Measurements from ENCODE around the gene GRIK1. TPM values are rescaled to one million over a fixed set of nuclear protein-coding genes. Genes with fewer than 3 reads are reported as not detected.

The GRIK1 gene
- total RNA-seq, 4 donors from 2014 or later = 0.44 to 4.1 (median 2.6) TPM

GRCh38 chr21:29928537-29928936, 11.3 kb downstream of the GRIK1 start:
- TF ChIP-seq CTCF (IDR thresholded peaks at IDR 0.05) (no peak), POLR2A (IDR thresholded peaks at IDR 0.05) (no peak), EP300 (IDR thresholded peaks at IDR 0.05) (no peak)
- WGBS, 2 donors = 70% methylated on average over 4 of the region's 4 CpGs
- Histone ChIP-seq H3K27ac (no peak overlapping the region), H3K27me3 (no peaks in the 10 kb centered on the region), H3K4me3 (no peak overlapping the region), H3K9me3 (no peaks in the 10 kb centered on the region), H3K36me3 (no peaks in the 10 kb centered on the region), H3K4me1 (no peaks in the 10 kb centered on the region)
- no peak for DNase-seq (ENCODE audit: low spot score in 2 of 2)

- H3K27me3 ChIP-seq = no peaks in the 10 kb centered on the region
- peaks cover 0 to 3% (median 0%) of the 10 kb centered on the region in 4 donors for H3K9me3 ChIP-seq
- no peak for TF ChIP-seq EP300 (IDR thresholded peaks at IDR 0.05)
- no peak for TF ChIP-seq CTCF (IDR thresholded peaks at IDR 0.05)
- TF ChIP-seq POLR2A (IDR thresholded peaks at IDR 0.05) = no peak
- H3K27ac ChIP-seq = no peak overlapping the region
- no peaks in the 10 kb centered on the region for H3K4me1 ChIP-seq
- DNase-seq (ENCODE audit: low spot score in 2 of 2) = no peak
- H3K4me3 ChIP-seq = no peak overlapping the region
- 82 to 88% methylated on average over 1 of the region's 1 CpG for WGBS, 2 donors
- no peaks in the 10 kb centered on the region for H3K36me3 ChIP-seq
These were observed 18.9 kb downstream of the GRIK1 start for GRCh38 chr21:29920938-29921337.

- Histone ChIP-seq H3K4me3 (no peak overlapping the region), H3K27me3 (no peaks in the 10 kb centered on the region), H3K36me3 (no peaks in the 10 kb centered on the region), H3K27ac (no peak overlapping the region), H3K9me3 (no peaks in the 10 kb centered on the region), H3K4me1 (no peaks in the 10 kb centered on the region)
- DNase-seq (ENCODE audit: low spot score in 2 of 2) = no peak
- WGBS, 2 donors = 89 to 91% methylated on average over 2 of the region's 2 CpGs
- TF ChIP-seq EP300 (IDR thresholded peaks at IDR 0.05) (no peak), POLR2A (IDR thresholded peaks at IDR 0.05) (no peak), CTCF (IDR thresholded peaks at IDR 0.05) (no peak)
These were observed 25.5 kb downstream of the GRIK1 start for GRCh38 chr21:29914326-29914725.

GRCh38 chr21:29909571-29909970, 30.2 kb downstream of the GRIK1 start:
- no peak overlapping the region for H3K27ac ChIP-seq
- no peak overlapping the region for H3K4me3 ChIP-seq
- H3K9me3 ChIP-seq = no peaks in the 10 kb centered on the region
- no peaks in the 10 kb centered on the region for H3K36me3 ChIP-seq
- DNase-seq (ENCODE audit: low spot score in 2 of 2) = no peak
- TF ChIP-seq POLR2A (IDR thresholded peaks at IDR 0.05) (no peak), EP300 (IDR thresholded peaks at IDR 0.05) (no peak), CTCF (IDR thresholded peaks at IDR 0.05) (no peak)
- H3K27me3 ChIP-seq = no peaks in the 10 kb centered on the region
- 91% methylated on average over 4 of the region's 4 CpGs for WGBS, 2 donors
- no peaks in the 10 kb centered on the region for H3K4me1 ChIP-seq

- no peaks in the 10 kb centered on the region for H3K4me1 ChIP-seq
- no peak for DNase-seq (ENCODE audit: low spot score in 2 of 2)
- TF ChIP-seq EP300 (IDR thresholded peaks at IDR 0.05) (no peak), POLR2A (IDR thresholded peaks at IDR 0.05) (no peak), CTCF (IDR thresholded peaks at IDR 0.05) (no peak)
- H3K27me3 ChIP-seq = no peaks in the 10 kb centered on the region
- H3K9me3 ChIP-seq = peaks cover 0 to 5% (median 0%) of the 10 kb centered on the region in 4 donors
- H3K4me3 ChIP-seq = no peak overlapping the region
- 42 to 62% methylated on average over 11 of the region's 11 CpGs for WGBS, 2 donors
- no peak overlapping the region for H3K27ac ChIP-seq
- H3K36me3 ChIP-seq = no peaks in the 10 kb centered on the region
These were observed 35.2 kb downstream of the GRIK1 start for GRCh38 chr21:29904359-29905282.

Measured in tibial nerve (tissue), 4 donors.